ENCODE results near the gene NUPR1.
"Not testable (repeated sequence)": the region's sequence is repeated elsewhere in the genome, so short reads cannot be mapped to it uniquely, and the experiment has no call there.

NUPR1 gene

GRCh38 chr16:28504707-28505404 lies 33.9 kb downstream of the NUPR1 start:
- in situ Hi-C loops (cut with MboI; ENCODE audit: low sequenced_read_pairs, unreplicated experiment) = no loop called here
- DNase-seq (ENCODE audit: low spot score) = no peak
- no peak for TF ChIP-seq CTCF (IDR thresholded peaks at IDR 0.05; ENCODE audit: borderline replicate concordance, control extremely low read depth, extremely low read depth, insufficient read depth, missing control alignments)

- TF ChIP-seq CTCF (IDR thresholded peaks at IDR 0.05; ENCODE audit: borderline replicate concordance, control extremely low read depth, extremely low read depth, insufficient read depth, missing control alignments) = no peak
- in situ Hi-C loops (cut with MboI; ENCODE audit: low sequenced_read_pairs, unreplicated experiment) = no loop called here
- no peak for DNase-seq (ENCODE audit: low spot score)
Observed at GRCh38 chr16:28503470-28504259, 35.1 kb downstream of the NUPR1 start.

- DNase-seq (ENCODE audit: low spot score) = no peak
- no peak for TF ChIP-seq CTCF (IDR thresholded peaks at IDR 0.05; ENCODE audit: borderline replicate concordance, control extremely low read depth, extremely low read depth, insufficient read depth, missing control alignments)
- in situ Hi-C loops (cut with MboI; ENCODE audit: low sequenced_read_pairs, unreplicated experiment) = no loop called here
Observed at GRCh38 chr16:28502290-28502689, 36.5 kb downstream of the NUPR1 start.

- in situ Hi-C loops (cut with MboI; ENCODE audit: low sequenced_read_pairs, unreplicated experiment) = no loop called here
- no peak for DNase-seq (ENCODE audit: low spot score)
- TF ChIP-seq CTCF (IDR thresholded peaks at IDR 0.05; ENCODE audit: borderline replicate concordance, control extremely low read depth, extremely low read depth, insufficient read depth, missing control alignments) = no peak
Observed at GRCh38 chr16:28501258-28502232, 37.2 kb downstream of the NUPR1 start.

GRCh38 chr16:28500476-28501180 lies 38.1 kb downstream of the NUPR1 start:
- in situ Hi-C loops (cut with MboI; ENCODE audit: low sequenced_read_pairs, unreplicated experiment); DNase-seq (ENCODE audit: low spot score): not testable (repeated sequence)

- in situ Hi-C loops (cut with MboI; ENCODE audit: low sequenced_read_pairs, unreplicated experiment) = no loop called here
- DNase-seq (ENCODE audit: low spot score) = no peak
- no peak for TF ChIP-seq CTCF (IDR thresholded peaks at IDR 0.05; ENCODE audit: borderline replicate concordance, control extremely low read depth, extremely low read depth, insufficient read depth, missing control alignments)
Observed at GRCh38 chr16:28499854-28500253, 38.9 kb downstream of the NUPR1 start.
